ENCODE data around the gene MACROD2.
"Not testable (repeated sequence)": the region's sequence is repeated elsewhere in the genome, so short reads cannot be mapped to it uniquely, and the experiment has no call there.

MACROD2 gene

DNA sequence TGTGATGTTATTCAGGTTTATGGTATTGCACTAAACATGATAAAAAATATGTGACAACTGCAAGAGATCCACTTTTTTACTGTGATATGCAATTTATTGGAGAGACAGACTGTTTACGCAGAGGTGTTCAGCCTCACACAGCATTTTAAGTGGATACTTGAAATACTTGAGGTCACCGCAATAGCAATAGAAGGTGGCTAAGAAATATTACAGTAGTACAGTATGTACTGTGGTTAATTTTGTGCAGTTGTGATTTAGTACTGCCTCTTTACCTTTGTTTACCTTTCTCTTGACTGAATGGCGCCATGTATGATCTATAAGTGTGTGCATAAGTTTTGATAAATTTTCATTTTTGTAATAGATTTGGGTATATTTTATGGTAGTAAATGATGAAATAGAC lies 17.4 kb downstream of the MACROD2 start:
- TF ChIP-seq JUND (IDR thresholded peaks at IDR 0.05; ENCODE audit: low read depth), result no peak
- no peak for DNase-seq (ENCODE audit: low read depth in 1 of 2, low spot score in 1 of 2)
- in situ Hi-C loops (cut with HindIII; ENCODE audit: low pct_unique_long_range_greater_than_20kb, low sequenced_read_pairs), result no loop called here

DNA sequence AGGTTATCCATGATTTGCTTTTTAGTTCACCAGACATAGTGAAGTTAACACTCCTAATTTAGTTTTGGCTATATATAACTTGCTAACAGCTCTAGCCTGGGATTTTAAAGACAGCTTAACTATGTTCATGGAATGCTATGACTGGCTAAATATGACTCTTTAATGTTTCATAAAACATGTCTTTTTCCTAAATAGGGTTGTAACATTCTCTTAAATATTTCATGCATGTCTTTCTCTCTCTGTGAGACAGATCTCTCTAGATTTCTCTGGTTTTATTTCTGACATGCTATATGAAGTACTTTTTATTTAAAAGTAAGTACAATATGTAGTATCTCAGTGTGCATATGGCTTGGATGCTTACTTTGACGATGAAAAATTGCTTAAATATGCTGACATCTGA lies 35.7 kb downstream of the MACROD2 start:
- DNase-seq (ENCODE audit: low read depth in 1 of 2, low spot score in 1 of 2), result no peak
- in situ Hi-C loops (cut with HindIII; ENCODE audit: low pct_unique_long_range_greater_than_20kb, low sequenced_read_pairs), result no loop called here
- no peak for TF ChIP-seq JUND (IDR thresholded peaks at IDR 0.05; ENCODE audit: low read depth)

DNA sequence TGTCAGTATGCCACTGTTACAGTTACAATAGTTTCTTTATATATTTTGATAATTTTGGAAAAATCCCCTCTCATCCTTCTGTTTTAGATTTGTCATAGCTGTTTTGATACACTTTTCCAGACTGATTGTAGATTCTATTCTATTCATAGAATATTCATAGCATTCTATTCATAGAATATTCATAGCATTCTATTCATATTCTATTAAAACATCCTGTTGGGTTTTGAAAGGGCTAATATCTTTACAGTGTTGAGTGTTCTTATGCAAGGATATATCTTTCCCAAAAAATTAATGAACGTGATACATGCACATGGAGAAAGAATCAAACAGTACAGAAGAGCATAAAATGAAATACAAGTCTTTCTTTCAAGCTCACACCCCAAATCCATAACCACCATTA lies 38.0 kb downstream of the MACROD2 start:
- in situ Hi-C loops (cut with HindIII; ENCODE audit: low pct_unique_long_range_greater_than_20kb, low sequenced_read_pairs), result no loop called here
- no peak for DNase-seq (ENCODE audit: low read depth in 1 of 2, low spot score in 1 of 2)

DNA sequence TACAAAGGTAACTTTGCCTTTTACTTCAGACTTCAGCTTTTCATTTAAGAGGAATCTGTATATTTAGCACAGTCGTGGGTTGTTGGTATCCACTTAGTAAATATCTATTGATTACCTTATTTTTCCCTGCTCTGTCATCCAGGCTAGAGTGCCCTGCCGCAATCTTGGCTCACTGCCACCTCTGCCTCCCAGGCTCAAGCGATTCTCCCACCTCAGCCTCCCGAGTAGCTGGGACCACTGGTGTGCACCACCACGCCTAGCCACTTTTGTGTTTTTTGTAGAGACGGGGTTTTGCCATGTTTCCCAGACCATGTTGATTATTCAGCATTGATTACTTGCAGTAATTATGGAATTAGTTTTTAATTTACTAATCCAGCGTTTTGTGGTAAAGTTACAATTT lies 41.3 kb downstream of the MACROD2 start:
- in situ Hi-C loops (cut with HindIII; ENCODE audit: low pct_unique_long_range_greater_than_20kb, low sequenced_read_pairs), result no loop called here
- no peak for TF ChIP-seq JUND (IDR thresholded peaks at IDR 0.05; ENCODE audit: low read depth)
- DNase-seq (ENCODE audit: low read depth in 1 of 2, low spot score in 1 of 2), result peak in 1 of 2 experiments; percentile 3

More for the DNA sequence above, 38.0 kb downstream of the MACROD2 start:
- TF ChIP-seq JUND (IDR thresholded peaks at IDR 0.05; ENCODE audit: low read depth), result no peak

DNA sequence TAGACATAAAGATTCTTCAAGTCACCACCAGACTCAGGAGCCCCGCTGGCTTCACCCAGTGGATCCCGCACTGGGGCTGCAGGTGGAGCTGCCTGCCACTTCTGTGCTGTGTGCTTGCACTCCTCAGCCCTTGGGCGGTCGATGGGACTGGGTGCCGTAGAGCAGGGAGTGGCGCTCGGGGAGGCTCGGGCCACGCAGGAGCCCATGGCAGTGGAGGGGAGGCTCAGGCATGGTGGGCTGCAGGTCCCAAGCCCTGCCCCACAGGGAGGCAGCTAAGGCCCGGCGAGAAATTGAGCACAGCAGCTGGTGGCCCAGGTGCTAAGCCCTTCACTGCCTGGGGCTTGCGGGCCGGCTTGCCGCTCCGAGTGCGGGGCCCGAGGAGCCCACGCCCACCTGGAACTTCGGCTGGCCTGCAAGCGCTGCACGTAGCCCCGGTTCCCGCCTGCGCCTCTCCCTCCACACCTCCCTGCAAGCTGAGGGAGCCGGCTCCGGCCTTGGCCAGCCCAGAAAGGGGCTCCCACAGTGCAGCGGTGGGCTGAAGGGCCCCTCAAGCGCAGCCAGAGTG lies 49.5 kb downstream of the MACROD2 start:
- in situ Hi-C loops (cut with HindIII; ENCODE audit: low pct_unique_long_range_greater_than_20kb, low sequenced_read_pairs), result not testable (repeated sequence)

DNA sequence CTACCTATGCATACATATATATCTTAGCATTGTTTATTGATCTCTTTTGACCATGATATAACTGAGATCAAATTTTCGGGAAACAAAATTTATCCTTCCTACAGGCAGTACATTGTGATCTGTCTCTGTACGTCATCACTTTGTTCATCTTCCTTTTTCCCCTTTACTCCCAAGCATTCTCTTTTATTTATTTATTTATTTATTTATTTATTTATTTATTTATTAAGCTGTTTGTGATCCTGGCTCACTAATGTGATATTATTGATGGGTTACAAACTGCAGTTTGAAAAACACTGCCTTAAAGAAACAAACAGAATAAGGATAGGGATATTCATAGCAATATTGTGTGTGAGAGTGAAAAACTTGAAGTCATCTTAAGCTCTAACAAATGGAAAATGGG lies 51.2 kb downstream of the MACROD2 start:
- in situ Hi-C loops (cut with HindIII; ENCODE audit: low pct_unique_long_range_greater_than_20kb, low sequenced_read_pairs), result no loop called here
- no peak for DNase-seq (ENCODE audit: low read depth in 1 of 2, low spot score in 1 of 2)
- no peak for TF ChIP-seq JUND (IDR thresholded peaks at IDR 0.05; ENCODE audit: low read depth)

More for the DNA sequence above, 49.5 kb downstream of the MACROD2 start:
- not testable (repeated sequence) for DNase-seq (ENCODE audit: low read depth in 1 of 2, low spot score in 1 of 2)

DNA sequence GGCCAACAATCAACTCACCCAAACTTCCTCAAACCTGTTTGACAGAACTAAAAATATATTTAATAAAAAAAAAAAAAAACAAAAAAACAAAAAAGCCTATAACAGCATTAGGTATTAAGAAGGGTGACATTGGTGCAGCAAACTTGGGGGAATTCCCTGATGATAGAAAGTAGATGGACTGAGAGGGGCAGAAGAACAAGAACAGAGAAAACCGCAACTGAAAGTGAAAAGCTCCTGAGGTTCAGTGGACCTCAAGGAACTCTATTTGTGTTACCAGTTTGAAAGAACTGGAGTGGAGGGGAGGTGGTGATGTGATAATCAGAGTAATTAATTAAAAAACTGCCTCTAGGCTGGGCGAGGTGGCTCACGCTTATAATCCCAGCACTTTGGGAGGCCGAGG lies 53.8 kb downstream of the MACROD2 start:
- in situ Hi-C loops (cut with HindIII; ENCODE audit: low pct_unique_long_range_greater_than_20kb, low sequenced_read_pairs), result no loop called here
- TF ChIP-seq JUND (IDR thresholded peaks at IDR 0.05; ENCODE audit: low read depth), result no peak
- DNase-seq (ENCODE audit: low read depth in 1 of 2, low spot score in 1 of 2), result no peak

DNA sequence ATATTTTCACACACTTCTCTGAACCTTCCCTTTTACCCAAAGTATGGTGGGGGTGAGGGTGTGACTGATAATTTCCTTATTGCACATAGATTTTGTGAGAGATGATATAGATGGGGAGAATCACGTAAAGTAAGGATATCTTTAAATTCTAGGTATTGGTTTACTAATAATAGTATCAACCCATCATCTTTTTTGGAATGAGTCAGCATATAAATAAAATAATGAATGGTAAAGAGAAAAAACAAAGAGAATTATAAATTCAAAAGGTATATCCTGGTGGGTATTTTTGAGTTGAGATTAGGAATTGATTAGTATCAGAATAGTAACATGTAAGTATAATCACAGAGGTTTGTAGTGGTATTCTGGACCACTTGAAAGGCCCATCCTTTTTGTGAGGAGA lies 56.1 kb downstream of the MACROD2 start:
- in situ Hi-C loops (cut with HindIII; ENCODE audit: low pct_unique_long_range_greater_than_20kb, low sequenced_read_pairs), result no loop called here
- TF ChIP-seq JUND (IDR thresholded peaks at IDR 0.05; ENCODE audit: low read depth), result no peak
- no peak for DNase-seq (ENCODE audit: low read depth in 1 of 2, low spot score in 1 of 2)

DNA sequence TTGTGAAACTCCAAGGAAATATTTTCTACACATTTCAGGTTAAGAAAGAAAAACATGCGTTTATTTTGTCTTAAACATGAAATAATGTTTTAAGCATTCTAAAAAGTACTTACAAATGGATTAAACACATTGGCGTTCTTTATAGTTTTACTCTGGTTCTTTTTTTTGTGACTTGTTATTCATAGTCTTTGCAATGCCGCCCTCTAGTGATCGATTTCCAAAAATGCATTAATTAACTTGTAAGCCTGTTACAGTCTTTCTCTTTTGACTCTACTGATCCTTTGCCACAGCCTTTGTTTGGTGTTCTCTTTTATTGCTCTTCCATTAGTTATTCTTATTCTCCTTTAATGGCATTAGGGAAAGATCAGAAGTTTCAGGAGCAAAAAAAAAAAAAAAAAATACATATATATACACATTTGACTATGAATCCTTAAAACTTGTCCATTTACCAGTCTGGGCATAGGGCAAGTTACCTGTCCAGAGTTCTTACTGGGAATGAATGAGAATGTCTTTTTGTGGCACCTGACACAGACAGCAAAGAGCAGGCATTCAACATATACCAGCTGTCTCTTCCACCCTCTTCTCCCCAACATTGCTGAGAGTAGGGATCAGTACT lies 59.9 kb downstream of the MACROD2 start:
- in situ Hi-C loops (cut with HindIII; ENCODE audit: low pct_unique_long_range_greater_than_20kb, low sequenced_read_pairs), result no loop called here
- no peak for TF ChIP-seq JUND (IDR thresholded peaks at IDR 0.05; ENCODE audit: low read depth)
- DNase-seq (ENCODE audit: low read depth in 1 of 2, low spot score in 1 of 2), result peak; percentile 16 to 80

DNA sequence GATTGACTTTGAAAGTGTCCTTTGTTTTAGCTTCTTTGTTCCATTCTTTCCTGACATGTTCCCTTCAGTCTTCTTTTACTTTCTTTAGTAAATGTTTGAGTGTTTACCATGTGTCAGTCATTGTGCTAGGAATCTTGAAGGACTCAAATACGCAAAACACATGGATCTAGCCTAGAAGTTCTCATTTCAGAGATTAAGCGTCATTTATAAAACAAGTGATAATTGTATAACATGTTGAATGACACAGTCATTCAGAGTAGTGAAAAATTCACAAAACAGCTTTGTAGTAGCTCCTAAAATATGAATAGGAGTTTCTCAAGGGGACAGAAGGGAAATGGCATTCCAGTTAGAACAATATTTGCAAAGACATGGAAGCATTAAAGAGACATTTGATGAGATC lies 66.9 kb downstream of the MACROD2 start:
- TF ChIP-seq JUND (IDR thresholded peaks at IDR 0.05; ENCODE audit: low read depth), result no peak
- in situ Hi-C loops (cut with HindIII; ENCODE audit: low pct_unique_long_range_greater_than_20kb, low sequenced_read_pairs), result no loop called here
- no peak for DNase-seq (ENCODE audit: low read depth in 1 of 2, low spot score in 1 of 2)

DNA sequence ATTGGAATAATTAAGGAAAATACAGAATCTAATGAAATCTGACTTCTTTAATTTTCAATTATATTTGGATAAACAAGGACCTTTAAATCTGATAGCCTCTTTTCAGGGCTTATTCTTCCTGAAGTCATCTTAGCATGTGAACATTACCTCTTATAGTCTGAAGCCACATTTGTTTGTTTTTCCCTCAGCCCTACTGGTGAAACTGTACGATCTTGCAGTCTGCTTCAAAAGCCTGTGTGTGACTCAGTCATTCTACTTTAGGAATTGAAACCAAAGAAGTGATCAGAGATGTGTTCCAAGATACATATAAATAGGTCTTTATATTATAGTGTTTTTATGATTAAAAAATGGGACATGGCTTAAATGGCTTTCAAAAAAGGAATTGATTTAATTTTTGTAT lies 67.5 kb downstream of the MACROD2 start:
- in situ Hi-C loops (cut with HindIII; ENCODE audit: low pct_unique_long_range_greater_than_20kb, low sequenced_read_pairs), result no loop called here
- DNase-seq (ENCODE audit: low read depth in 1 of 2, low spot score in 1 of 2), result no peak
- no peak for TF ChIP-seq JUND (IDR thresholded peaks at IDR 0.05; ENCODE audit: low read depth)

DNA sequence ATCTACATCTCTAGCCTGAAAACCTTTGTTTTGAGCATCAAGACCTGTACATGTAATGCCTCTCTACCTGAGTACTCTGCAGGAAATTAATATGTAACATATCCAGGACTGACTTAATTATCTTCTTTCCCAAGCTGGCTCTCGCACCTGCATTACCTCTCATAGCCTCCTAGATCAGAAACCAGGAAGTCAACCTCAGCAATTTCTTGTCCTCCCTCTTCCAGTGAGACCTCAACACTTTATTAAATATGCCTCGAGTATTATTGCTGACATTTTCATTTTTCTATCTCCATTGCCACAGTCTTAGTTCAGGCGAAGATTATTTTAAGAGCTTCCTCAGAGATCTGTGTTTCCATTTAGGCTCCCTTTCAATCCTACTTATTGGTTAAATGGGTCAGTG lies 69.0 kb downstream of the MACROD2 start:
- TF ChIP-seq JUND (IDR thresholded peaks at IDR 0.05; ENCODE audit: low read depth), result no peak
- in situ Hi-C loops (cut with HindIII; ENCODE audit: low pct_unique_long_range_greater_than_20kb, low sequenced_read_pairs), result no loop called here
- DNase-seq (ENCODE audit: low read depth in 1 of 2, low spot score in 1 of 2), result no peak

DNA sequence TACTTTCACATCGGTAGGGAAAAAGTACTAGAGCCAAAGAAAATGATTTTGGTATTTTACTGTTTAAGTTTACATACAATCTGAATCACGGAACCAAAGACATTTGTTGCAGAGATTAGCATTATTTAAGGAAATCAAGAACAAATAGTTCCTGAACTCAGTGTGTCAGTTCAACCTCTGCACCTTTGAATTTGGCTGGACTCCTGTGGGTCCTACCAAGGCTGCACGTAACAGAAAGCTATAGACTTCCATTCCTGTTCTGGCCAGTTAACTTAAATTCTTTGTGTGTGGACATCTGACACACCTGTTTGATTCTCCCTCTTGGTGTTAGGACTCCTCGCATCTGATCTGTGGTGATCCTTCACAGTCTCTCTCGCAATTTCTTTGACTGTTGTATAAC lies 69.6 kb downstream of the MACROD2 start:
- DNase-seq (ENCODE audit: low read depth in 1 of 2, low spot score in 1 of 2), result no peak
- no peak for TF ChIP-seq JUND (IDR thresholded peaks at IDR 0.05; ENCODE audit: low read depth)
- in situ Hi-C loops (cut with HindIII; ENCODE audit: low pct_unique_long_range_greater_than_20kb, low sequenced_read_pairs), result no loop called here

DNA sequence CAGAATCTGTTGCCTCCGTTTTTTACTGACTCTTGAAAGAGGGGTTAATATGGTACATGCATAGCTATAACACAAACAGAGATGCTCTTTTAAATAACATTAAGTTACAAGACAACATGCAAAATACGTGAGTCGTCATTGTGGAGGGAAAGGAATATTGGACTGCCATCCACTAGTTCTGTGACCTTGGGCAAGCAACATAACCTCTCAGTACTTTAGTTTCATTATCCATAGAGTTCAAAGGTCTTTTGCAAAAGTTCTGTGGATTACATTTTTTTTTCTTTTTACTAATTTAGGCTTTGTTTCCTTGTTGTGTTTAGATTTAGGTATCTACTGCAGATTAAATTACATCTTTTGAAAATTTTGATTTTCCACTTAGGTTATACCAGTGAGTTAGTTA lies 70.5 kb downstream of the MACROD2 start:
- in situ Hi-C loops (cut with HindIII; ENCODE audit: low pct_unique_long_range_greater_than_20kb, low sequenced_read_pairs), result no loop called here
- TF ChIP-seq JUND (IDR thresholded peaks at IDR 0.05; ENCODE audit: low read depth), result no peak

More for the DNA sequence above, 70.5 kb downstream of the MACROD2 start:
- no peak for DNase-seq (ENCODE audit: low read depth in 1 of 2, low spot score in 1 of 2)

Data from T47D (cell line).